Lung (tissue), 12 donors: ENCODE data around the gene ANKRD29. TPM values are rescaled to one million over a fixed set of nuclear protein-coding genes. Genes with fewer than 3 reads are reported as not detected.
A peak's percentile ranks its signal among the peaks of the same experiment; 100 is the strongest.

ENCODE experiments used
- ATAC-seq: fragments of 200-7000 bp; cut with Tn5 transposase; one replicate; pipeline ENCODE4 v1.9.1; 2020; ENCODE audit warnings: moderate number of reproducible peaks; ENCODE audit not compliant: insufficient read depth, low FRiP score
- DNase-seq, 3 donors: peaks; one replicate each; pipeline ENCODE4 v3.0.0-alpha.2; 2013 to 2017
- H3K27ac ChIP-seq, 2 donors: one replicate each; pipeline ENCODE4 v1.5.1; 2013; ENCODE audit warnings: mild to moderate bottlenecking in 2 of 2, moderate library complexity in 2 of 2, control low read depth in 1 of 2, inconsistent platforms in 1 of 2, low read depth in 1 of 2, low read length in 1 of 2
- H3K27me3 ChIP-seq, 3 donors: one replicate each; pipeline ENCODE4 v1.5.1; 2013; ENCODE audit warnings: low read length in 2 of 3; ENCODE audit not compliant: control insufficient read depth in 3 of 3, insufficient read depth in 3 of 3
- H3K36me3 ChIP-seq, 4 donors: one replicate each; pipeline ENCODE4 v1.5.1; 2013; ENCODE audit warnings: low read length in 4 of 4, mild to moderate bottlenecking in 1 of 4, moderate library complexity in 1 of 4; ENCODE audit not compliant: control insufficient read depth in 4 of 4, insufficient read depth in 4 of 4
- H3K4me1 ChIP-seq, 5 donors: one replicate each; pipeline ENCODE4 v1.5.1; 2013; ENCODE audit warnings: low read length in 5 of 5, mild to moderate bottlenecking in 2 of 5, moderate library complexity in 1 of 5; ENCODE audit not compliant: control insufficient read depth in 5 of 5, insufficient read depth in 5 of 5
- H3K4me3 ChIP-seq: one replicate; pipeline ENCODE4 v1.5.1; 2013; ENCODE audit warnings: mild to moderate bottlenecking, control low read depth, moderate library complexity
- H3K9ac ChIP-seq, 2 donors: one replicate each; pipeline ENCODE4 v1.5.1; 2013; ENCODE audit warnings: low read length in 2 of 2, control low read depth in 1 of 2; ENCODE audit not compliant: insufficient read depth in 1 of 2
- H3K9me3 ChIP-seq, 4 donors: one replicate each; pipeline ENCODE4 v1.5.1; 2013; ENCODE audit warnings: low read length in 3 of 4, mild to moderate bottlenecking in 1 of 4, moderate library complexity in 1 of 4; ENCODE audit not compliant: control insufficient read depth in 4 of 4, insufficient read depth in 3 of 4
- CTCF ChIP-seq: IDR thresholded peaks from 2 replicates; pipeline ENCODE4 v1.5.1; 2012; ENCODE audit warnings: mild to moderate bottlenecking; ENCODE audit errors: control extremely low read depth, extremely low read depth
- WGBS, 2 donors: extraction: QIAGEN DNeasy Blood & Tissue Kit; methylation state at CpG; one replicate each; pipeline ENCODE4 v1.1.7; 2013; 5-methylcytosine and 5-hydroxymethylcytosine counted together
- polyA plus RNA-seq, 2 donors: library from polyadenylated mRNA; stranded (reverse); fragments of 200-250 nt; gene quantifications; one replicate each; pipeline ENCODE4 v1.2.1, GENCODE V29; 2013
- total RNA-seq, 2 donors: library from RNA; depleted of rRNA in 1 of 2; stranded (reverse); fragments of >200 nt in 1 of 2; gene quantifications; one replicate each; pipeline ENCODE4 v1.2.1, GENCODE V29; 2014 to 2021
- donor health status: control.
- donor health status: control.
- donor health status: Bipolar disorder and iron deficiency.
- donor health status: healthy.
- donor health status: DM: yes; HTN: yes; CAD: no.

The ANKRD29 gene
- total and polyA plus RNA-seq, 4 donors: 12.5 to 60.9 (median 43.0) TPM

- Histone ChIP-seq H3K27me3 (peaks cover 0 to 24% (median 17%) of the 10 kb centered on the region in 3 donors), H3K9ac (no peak overlapping the region), H3K4me3 (no peak overlapping the region), H3K9me3 (no peaks in the 10 kb centered on the region), H3K27ac (no peak overlapping the region), H3K36me3 (no peaks in the 10 kb centered on the region), H3K4me1 (no peaks in the 10 kb centered on the region)
- 43 to 54% methylated on average over 3 of the region's 3 CpGs for WGBS, 2 donors
- no peak for TF ChIP-seq CTCF
- ATAC-seq: peak; percentile 32
- DNase-seq: no peak
Measured at GRCh38 chr18:23683671-23684070, 21.0 kb upstream of the ANKRD29 start.

- 93 to 94% methylated on average over 3 of the region's 3 CpGs for WGBS, 2 donors
- H3K4me1 ChIP-seq: no peaks in the 10 kb centered on the region
- peaks cover 0 to 19% (median 12%) of the 10 kb centered on the region in 3 donors for H3K27me3 ChIP-seq
- no peak for ATAC-seq
- no peak overlapping the region for H3K4me3 ChIP-seq
- no peak overlapping the region for H3K9ac ChIP-seq
- H3K27ac ChIP-seq: no peak overlapping the region
- no peak for TF ChIP-seq CTCF
- no peaks in the 10 kb centered on the region for H3K9me3 ChIP-seq
- H3K36me3 ChIP-seq: no peaks in the 10 kb centered on the region
- no peak for DNase-seq
Measured at GRCh38 chr18:23683155-23683554, 20.4 kb upstream of the ANKRD29 start.

GRCh38 chr18:23682472-23682871, 19.8 kb upstream of the ANKRD29 start:
- no peaks in the 10 kb centered on the region for H3K36me3 ChIP-seq
- no peak for TF ChIP-seq CTCF
- no peaks in the 10 kb centered on the region for H3K9me3 ChIP-seq
- no peaks in the 10 kb centered on the region for H3K4me1 ChIP-seq
- H3K4me3 ChIP-seq: no peak overlapping the region
- ATAC-seq (no peak), DNase-seq (no peak)
- 90 to 93% methylated on average over 1 of the region's 1 CpG for WGBS, 2 donors
- H3K9ac ChIP-seq: no peak overlapping the region
- H3K27ac ChIP-seq: no peak overlapping the region
- peaks cover 0 to 17% (median 9%) of the 10 kb centered on the region in 3 donors for H3K27me3 ChIP-seq

DNA sequence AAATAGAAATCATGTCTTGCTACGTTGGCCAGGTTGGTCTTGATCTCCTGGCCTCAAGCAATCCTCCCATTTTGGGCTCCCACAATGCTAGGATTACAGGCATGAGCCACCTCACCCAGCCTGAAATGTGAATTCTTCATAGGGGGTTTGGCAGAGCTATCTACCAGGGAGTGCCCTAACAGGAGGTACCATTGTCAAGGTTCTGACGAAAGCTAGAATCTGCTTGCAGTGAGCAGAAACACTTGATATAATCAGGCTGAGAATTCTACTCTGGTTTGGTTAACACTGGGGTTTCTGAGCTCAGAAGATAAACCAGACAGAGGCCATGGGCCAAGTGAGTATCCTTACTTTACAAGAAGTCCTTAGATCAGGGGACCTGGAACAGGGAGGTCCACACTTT, 19.3 kb upstream of the ANKRD29 start:
- no peaks in the 10 kb centered on the region for H3K4me1 ChIP-seq
- DNase-seq (no peak), ATAC-seq (no peak)
- WGBS, 2 donors: 89 to 96% methylated on average over 2 of the region's 2 CpGs
- no peaks in the 10 kb centered on the region for H3K9me3 ChIP-seq
- no peak overlapping the region for H3K4me3 ChIP-seq
- peaks cover 0 to 16% (median 9%) of the 10 kb centered on the region in 3 donors for H3K27me3 ChIP-seq
- H3K36me3 ChIP-seq: no peaks in the 10 kb centered on the region
- TF ChIP-seq CTCF: no peak
- no peak overlapping the region for H3K27ac ChIP-seq
- H3K9ac ChIP-seq: no peak overlapping the region
